H9 (cell line): ENCODE results near the gene GARS1. TPM values are rescaled to one million over a fixed set of nuclear protein-coding genes. Genes with fewer than 3 reads are reported as not detected.

Experiments
- DNase-seq: peaks from one replicate; pipeline ENCODE4 v3.0.0-alpha.2; 2017
- H2AFZ ChIP-seq: one replicate; pipeline ENCODE4 v1.6.1; 2013; ENCODE audit warnings: mild to moderate bottlenecking, low read length, control low read depth, moderate library complexity
- H2AK5ac ChIP-seq: 2 replicates; pipeline ENCODE4 v1.6.1; 2013; ENCODE audit warnings: low read length, control low read depth, mixed read lengths; ENCODE audit not compliant: insufficient read length
- H2BK120ac ChIP-seq: one replicate; pipeline ENCODE4 v1.6.1; 2013; ENCODE audit warnings: low read depth, mild to moderate bottlenecking, low read length, control low read depth, inconsistent platforms; ENCODE audit not compliant: poor library complexity, severe bottlenecking
- H2BK12ac ChIP-seq: 2 replicates; pipeline ENCODE4 v1.6.1; 2013; ENCODE audit warnings: low read length, control low read depth, mixed read lengths, low read depth; ENCODE audit not compliant: insufficient read length
- H2BK15ac ChIP-seq: 2 replicates; pipeline ENCODE4 v1.6.1; 2013; ENCODE audit warnings: low read depth, low read length, control low read depth
- H2BK20ac ChIP-seq: one replicate; pipeline ENCODE4 v1.6.1; 2013; ENCODE audit warnings: low read depth, mild to moderate bottlenecking, low read length, control low read depth, inconsistent platforms; ENCODE audit not compliant: poor library complexity, severe bottlenecking
- H2BK5ac ChIP-seq: 2 replicates; pipeline ENCODE4 v1.6.1; 2013; ENCODE audit warnings: low read length, control low read depth, mixed read lengths; ENCODE audit not compliant: insufficient read length
- H3K14ac ChIP-seq: 2 replicates; pipeline ENCODE4 v1.6.1; 2013; ENCODE audit warnings: low read length, control low read depth; ENCODE audit not compliant: insufficient read depth
- H3K18ac ChIP-seq: 2 replicates; pipeline ENCODE4 v1.6.1; 2013; ENCODE audit warnings: low read depth, mild to moderate bottlenecking, mixed read lengths, low read length, control low read depth; ENCODE audit not compliant: insufficient read length
- H3K23ac ChIP-seq: 2 replicates; pipeline ENCODE4 v1.6.1; 2013; ENCODE audit warnings: low read length, control low read depth, mixed read lengths, low read depth; ENCODE audit not compliant: insufficient read length
- H3K23me2 ChIP-seq: 2 replicates; pipeline ENCODE4 v1.6.1; 2013; ENCODE audit warnings: low read depth, mild to moderate bottlenecking, mixed read lengths, low read length, control low read depth; ENCODE audit not compliant: insufficient read length, poor library complexity, severe bottlenecking
- H3K27ac ChIP-seq: 2 replicates; pipeline ENCODE4 v1.5.1; 2013; ENCODE audit warnings: low read length, control low read depth, mixed read lengths, low read depth; ENCODE audit not compliant: insufficient read length
- H3K27me3 ChIP-seq: 2 replicates; pipeline ENCODE4 v1.6.1; 2013; ENCODE audit warnings: low read length, control low read depth, inconsistent platforms; ENCODE audit not compliant: insufficient read depth
- H3K4ac ChIP-seq: 2 replicates; pipeline ENCODE4 v1.6.1; 2013; ENCODE audit warnings: low read depth, mild to moderate bottlenecking, control low read depth, inconsistent platforms, low read length, moderate library complexity
- H3K4me1 ChIP-seq: 2 replicates; pipeline ENCODE4 v1.6.1; 2013; ENCODE audit warnings: low read length, control low read depth, inconsistent platforms; ENCODE audit not compliant: insufficient read depth
- H3K4me2 ChIP-seq: 2 replicates; pipeline ENCODE4 v1.6.1; 2013; ENCODE audit warnings: low read length, control low read depth, mixed read lengths; ENCODE audit not compliant: insufficient read length, insufficient read depth
- H3K56ac ChIP-seq: 2 replicates; pipeline ENCODE4 v1.6.1; 2013; ENCODE audit warnings: low read depth, mild to moderate bottlenecking, mixed read lengths, low read length, control low read depth; ENCODE audit not compliant: insufficient read length
- H3K79me1 ChIP-seq: 2 replicates; pipeline ENCODE4 v1.6.1; 2013; ENCODE audit warnings: low read depth, mild to moderate bottlenecking, moderate library complexity, low read length, control low read depth, inconsistent platforms; ENCODE audit not compliant: insufficient read depth, poor library complexity, severe bottlenecking
- H3K79me2 ChIP-seq: 2 replicates; pipeline ENCODE4 v1.6.1; 2013; ENCODE audit warnings: low read length, control low read depth, inconsistent platforms; ENCODE audit not compliant: insufficient read depth
- H3K9ac ChIP-seq: 2 replicates; pipeline ENCODE4 v1.6.1; 2013; ENCODE audit warnings: low read length, control low read depth, mixed read lengths; ENCODE audit not compliant: insufficient read length; ENCODE audit errors: extremely low read depth
- H3K9me3 ChIP-seq: one replicate; pipeline ENCODE4 v1.6.1; 2013; ENCODE audit warnings: low read depth, low read length, inconsistent platforms; ENCODE audit not compliant: control insufficient read depth
- H3T11ph ChIP-seq: one replicate; pipeline ENCODE4 v1.6.1; 2013; ENCODE audit warnings: mild to moderate bottlenecking, low read length, control low read depth, inconsistent platforms
- H4K20me1 ChIP-seq: one replicate; pipeline ENCODE4 v1.6.1; 2013; ENCODE audit not compliant: control insufficient read depth, insufficient read length, insufficient read depth
- H4K5ac ChIP-seq: 2 replicates; pipeline ENCODE4 v1.6.1; 2013; ENCODE audit warnings: low read depth, mild to moderate bottlenecking, mixed read lengths, low read length, control low read depth; ENCODE audit not compliant: insufficient read length
- H4K8ac ChIP-seq: replicated peaks from 2 replicates; pipeline ENCODE4 v1.6.1; 2013; ENCODE audit warnings: low read length, control low read depth, mixed read lengths, low read depth; ENCODE audit not compliant: insufficient read length
- H4K91ac ChIP-seq: 2 replicates; pipeline ENCODE4 v1.6.1; 2013; ENCODE audit warnings: low read depth, mild to moderate bottlenecking, moderate library complexity, mixed read lengths, low read length, control low read depth; ENCODE audit not compliant: insufficient read length
- H3K27ac Mint-ChIP-seq, 3 experiments: 2 replicates in 2 of 3; 3 replicates in 1 of 3; pipeline ENCODE4 v1.8.0; 2020 to 2021; ENCODE audit warnings: mixed read lengths in 3 of 3, mild to moderate bottlenecking in 1 of 3, moderate library complexity in 1 of 3
- H3K27me3 Mint-ChIP-seq: 2 replicates; pipeline ENCODE4 v1.8.0; 2021; ENCODE audit warnings: low read depth, mild to moderate bottlenecking, moderate library complexity, mixed read lengths
- H3K36me3 Mint-ChIP-seq, 3 experiments: 2 replicates in 2 of 3; 3 replicates in 1 of 3; pipeline ENCODE4 v1.8.0; 2020 to 2021; ENCODE audit warnings: low read depth in 3 of 3, mixed read lengths in 3 of 3; ENCODE audit not compliant: insufficient read depth in 1 of 3
- H3K4me1 Mint-ChIP-seq, 2 experiments: 2 replicates each; pipeline ENCODE4 v1.8.0; 2020; ENCODE audit warnings: mixed read lengths in 2 of 2
- H3K4me3 Mint-ChIP-seq, 2 experiments: 2 replicates in 1 of 2; 3 replicates in 1 of 2; pipeline ENCODE4 v1.8.0; 2020 to 2021; ENCODE audit warnings: mild to moderate bottlenecking in 2 of 2, mixed read lengths in 2 of 2, moderate library complexity in 1 of 2
- H3K9me3 Mint-ChIP-seq, 2 experiments: 2 replicates in 1 of 2; 3 replicates in 1 of 2; pipeline ENCODE4 v1.8.0; 2020; ENCODE audit warnings: mild to moderate bottlenecking in 2 of 2, mixed read lengths in 2 of 2, moderate library complexity in 1 of 2
- WGBS: extraction: QIAGEN DNeasy Blood & Tissue Kit; methylation state at CpG from one replicate; pipeline ENCODE4 v1.1.7; 2013; ENCODE audit warnings: missing lambda C conversion rate, low lambda C conversion rate, mixed read lengths; ENCODE audit not compliant: insufficient read length; ENCODE audit errors: extremely low coverage; 5-methylcytosine and 5-hydroxymethylcytosine counted together
- total RNA-seq: library from RNA; stranded (reverse); gene quantifications from 2 replicates; pipeline ENCODE4 v1.2.1, GENCODE V29; 2021
- TF ChIP-seq, protein P1 (sequence below): fragments of 200-600 bp; sonication (generic); conservative IDR thresholded peaks from 3 replicates; pipeline ENCODE4 v1.8.0; 2021; ENCODE audit warnings: antibody characterized with exemption, mild to moderate bottlenecking

The GARS1 gene
- total RNA-seq, 1 experiment from 2014 or later = 234 TPM

DNA sequence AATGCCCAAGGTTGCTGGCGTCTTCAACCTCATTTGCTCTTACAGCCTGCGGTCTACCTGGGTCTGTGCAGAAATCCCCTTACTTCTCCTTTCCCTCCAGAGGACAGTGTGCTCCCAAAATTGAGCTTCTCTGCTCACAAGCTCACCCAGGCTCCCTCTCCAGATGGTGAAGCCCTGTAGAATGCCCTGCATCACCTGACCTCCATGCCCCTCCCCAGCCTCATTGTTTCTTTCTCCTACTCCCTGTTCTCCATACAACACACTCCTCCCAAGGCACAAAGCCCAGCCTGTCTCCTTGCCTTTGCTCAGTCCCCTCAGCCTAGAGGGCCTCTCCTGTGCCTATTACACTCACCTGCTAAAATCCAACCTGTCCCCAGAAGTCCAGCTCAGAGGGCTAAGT is 84.1 kb downstream of the GARS1 start:
- Histone ChIP-seq H4K20me1 (peaks cover 3% of the 10 kb centered on the region), H3K18ac (no peak overlapping the region), H3K9ac (no peak overlapping the region), H3K79me2 (no peaks in the 10 kb centered on the region), H3K4me2 (no peak overlapping the region), H3K4me1 (peaks cover 4% of the 10 kb centered on the region; the same call in 1 of the 2 replicates), H3K23me2 (peaks cover 14% of the 10 kb centered on the region), H3T11ph (no peak overlapping the region), H2BK20ac (no peak overlapping the region), H3K79me1 (no peaks in the 10 kb centered on the region), H2BK12ac (no peak overlapping the region), H3K9me3 (no peaks in the 10 kb centered on the region), H3K4ac (no peak overlapping the region), H2BK120ac (no peak overlapping the region), H4K91ac (no peak overlapping the region), H4K5ac (no peak overlapping the region), H3K27me3 (peaks cover 6% of the 10 kb centered on the region; the same call in 1 of the 2 replicates), H3K14ac (no peak overlapping the region), H2BK5ac (no peak overlapping the region), H2AFZ (no peak overlapping the region), H3K56ac (no peak overlapping the region), H3K23ac (no peak overlapping the region), H4K8ac (no peak overlapping the region), H2BK15ac (no peak overlapping the region), H2AK5ac (no peak overlapping the region), H3K27ac (no peak overlapping the region)
- DNase-seq = no peak
- Mint-ChIP-seq H3K36me3 (no peaks in the 10 kb centered on the region; a peak in 1 of 7 replicates), H3K4me1 (peaks cover 31 to 37% of the 10 kb centered on the region in 2 experiments), H3K4me3 (0 out of 5 replicates have a peak overlapping the region, but pooled peaks of 1 of the 2 experiments have one; percentile 25), H3K27ac (peak overlapping the region in 2 of 3 experiments; percentile 0 to 79; a peak in 3 of 7 replicates), H3K9me3 (no peaks in the 10 kb centered on the region; a peak in 1 of 5 replicates), H3K27me3 (peaks cover 76% of the 10 kb centered on the region)
- TF ChIP-seq, protein P1, sequence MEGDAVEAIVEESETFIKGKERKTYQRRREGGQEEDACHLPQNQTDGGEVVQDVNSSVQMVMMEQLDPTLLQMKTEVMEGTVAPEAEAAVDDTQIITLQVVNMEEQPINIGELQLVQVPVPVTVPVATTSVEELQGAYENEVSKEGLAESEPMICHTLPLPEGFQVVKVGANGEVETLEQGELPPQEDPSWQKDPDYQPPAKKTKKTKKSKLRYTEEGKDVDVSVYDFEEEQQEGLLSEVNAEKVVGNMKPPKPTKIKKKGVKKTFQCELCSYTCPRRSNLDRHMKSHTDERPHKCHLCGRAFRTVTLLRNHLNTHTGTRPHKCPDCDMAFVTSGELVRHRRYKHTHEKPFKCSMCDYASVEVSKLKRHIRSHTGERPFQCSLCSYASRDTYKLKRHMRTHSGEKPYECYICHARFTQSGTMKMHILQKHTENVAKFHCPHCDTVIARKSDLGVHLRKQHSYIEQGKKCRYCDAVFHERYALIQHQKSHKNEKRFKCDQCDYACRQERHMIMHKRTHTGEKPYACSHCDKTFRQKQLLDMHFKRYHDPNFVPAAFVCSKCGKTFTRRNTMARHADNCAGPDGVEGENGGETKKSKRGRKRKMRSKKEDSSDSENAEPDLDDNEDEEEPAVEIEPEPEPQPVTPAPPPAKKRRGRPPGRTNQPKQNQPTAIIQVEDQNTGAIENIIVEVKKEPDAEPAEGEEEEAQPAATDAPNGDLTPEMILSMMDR = no peak
- no CpG with 5 or more reads among the region's 2 CpGs for WGBS
